GM21423 (cell line): ENCODE data around the gene ICAM3.

Experiments used
- ATAC-seq: cut with Tn5 transposase; IDR thresholded peaks from one replicate; pipeline ENCODE4 v1.9.1; 2021; ENCODE audit warnings: mild to moderate bottlenecking, moderate library complexity; ENCODE audit not compliant: unreplicated experiment

ICAM3 gene

DNA sequence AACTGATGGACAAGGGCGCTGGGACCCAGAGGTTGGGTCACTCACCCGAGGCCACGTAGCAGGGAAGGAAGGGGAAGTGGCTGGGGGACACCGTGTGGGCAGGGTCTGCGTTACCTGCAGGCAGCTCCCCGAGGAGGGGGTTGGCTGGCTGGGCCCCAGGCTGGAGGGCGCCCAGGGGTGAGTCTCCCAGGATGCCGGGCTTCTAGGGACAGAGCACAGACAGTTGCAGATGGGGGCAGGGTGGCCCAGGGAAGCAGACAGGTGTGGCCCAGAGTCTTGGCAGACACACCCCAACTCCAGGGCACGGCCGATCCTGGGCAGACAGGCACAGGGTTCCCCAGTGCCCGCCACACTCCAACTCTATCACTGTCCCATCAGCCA is 18.0 kb downstream of the ICAM3 start:
- ATAC-seq = no peak

DNA sequence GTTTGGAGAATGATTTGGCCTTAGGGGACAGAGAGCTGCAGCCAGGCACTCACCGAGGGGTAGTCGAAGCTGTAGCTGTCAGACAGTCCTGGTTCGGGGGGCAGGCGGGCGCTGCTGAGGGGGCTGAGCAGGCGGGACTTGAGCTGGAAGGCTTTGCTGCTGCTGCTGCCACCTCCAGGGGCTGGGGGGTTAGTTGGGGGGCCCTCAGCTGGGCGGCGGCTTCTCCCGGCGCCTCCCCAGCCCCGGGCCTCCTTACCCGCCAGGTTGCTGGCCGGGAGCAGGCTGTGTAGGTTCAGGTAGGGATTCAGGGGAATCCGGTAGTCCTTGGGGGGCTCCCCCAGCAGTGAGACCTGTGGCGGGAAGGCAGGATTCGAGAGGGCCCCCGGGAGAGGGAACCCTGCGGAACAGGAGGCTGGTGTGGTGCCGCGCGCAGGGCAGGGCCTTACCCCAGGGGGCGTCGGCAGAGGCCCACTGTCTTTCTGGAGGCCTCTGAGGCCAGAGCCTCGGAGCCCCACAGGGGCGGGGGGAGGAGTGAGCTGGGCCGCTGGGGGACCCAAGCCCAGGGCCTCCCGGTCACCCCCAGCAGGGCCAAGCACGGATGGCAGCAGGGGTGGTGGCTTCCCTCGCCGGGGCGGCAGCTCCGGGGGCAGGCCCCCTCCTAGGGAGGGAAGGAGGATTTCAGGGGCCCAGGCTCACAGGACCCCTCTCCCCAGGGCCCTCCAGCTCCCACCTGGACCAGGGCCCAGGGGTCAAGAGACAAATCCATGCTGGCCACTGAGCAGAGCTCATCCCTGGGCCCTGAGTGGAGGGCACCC is 18.6 kb downstream of the ICAM3 start:
- ATAC-seq = no peak

DNA sequence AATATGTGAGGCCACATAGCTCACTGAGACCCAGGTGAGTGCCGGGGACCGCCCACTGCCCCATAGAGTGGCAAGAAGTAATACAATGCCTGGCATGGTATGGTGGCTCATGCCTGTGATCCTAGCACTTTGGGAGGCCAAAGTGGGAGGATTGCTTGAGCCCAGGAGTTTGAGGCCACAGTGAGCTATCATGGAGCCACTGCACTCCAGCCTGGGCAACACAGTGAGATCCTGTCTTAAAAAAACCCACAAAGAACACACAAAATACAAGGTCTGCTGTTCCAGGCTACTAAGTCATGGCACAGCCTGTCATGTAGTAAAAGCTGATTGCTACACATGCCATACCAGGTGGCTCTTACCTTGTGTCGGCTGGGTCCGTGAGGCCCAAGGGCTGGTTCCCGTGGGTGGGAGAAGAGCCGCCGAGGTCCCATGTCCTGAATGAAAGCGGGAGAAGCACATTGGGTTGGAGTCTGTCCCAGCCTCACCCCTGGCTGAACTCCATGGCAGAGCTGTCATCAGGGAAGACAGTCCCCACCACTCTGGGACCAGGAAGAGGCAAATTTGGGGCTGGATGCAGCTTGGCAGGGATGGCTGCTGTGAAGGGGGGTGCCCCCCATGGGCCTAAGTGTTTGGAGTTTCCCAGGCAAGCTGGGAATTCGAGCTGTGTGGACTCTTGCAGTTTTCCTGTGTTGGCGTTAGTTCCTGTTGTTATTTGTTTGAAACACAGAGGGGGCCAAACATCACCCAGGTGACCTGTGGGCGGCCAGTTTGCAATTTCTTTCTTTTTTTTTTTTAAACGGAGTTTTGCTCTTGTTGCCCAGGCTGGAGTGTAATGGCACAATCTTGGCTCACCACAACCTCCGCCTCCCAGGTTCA is 20.4 kb downstream of the ICAM3 start:
- ATAC-seq = no peak

DNA sequence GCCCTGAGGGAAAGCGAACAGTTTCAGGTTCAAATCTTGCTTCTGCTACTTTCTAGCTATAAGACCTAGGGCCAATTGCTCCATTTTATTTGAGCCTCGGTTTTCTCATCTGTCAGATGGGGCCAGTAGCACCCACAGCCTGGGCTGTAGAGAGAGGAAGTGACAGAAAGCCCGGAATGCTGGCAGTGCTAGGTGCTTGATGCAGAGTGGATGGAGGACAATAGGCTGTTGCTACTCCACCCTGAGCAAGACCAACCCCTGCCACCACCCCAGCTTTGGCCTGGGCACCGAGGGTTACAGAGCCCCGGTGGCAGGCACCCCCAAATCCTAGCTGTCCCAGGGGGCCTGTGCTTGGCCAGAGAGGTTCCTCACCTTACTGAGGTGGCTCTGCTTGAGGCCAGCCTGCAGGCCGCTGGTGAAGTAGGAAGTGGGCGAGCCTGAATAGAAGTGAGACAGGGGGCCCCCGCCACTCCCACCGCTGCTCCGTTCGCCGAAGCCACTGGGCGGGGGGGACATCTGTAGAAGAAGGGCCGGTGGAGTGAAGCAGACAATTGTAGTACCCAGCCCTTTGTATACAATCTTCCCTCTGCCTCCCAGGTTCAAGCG is 21.5 kb downstream of the ICAM3 start:
- ATAC-seq = no peak

DNA sequence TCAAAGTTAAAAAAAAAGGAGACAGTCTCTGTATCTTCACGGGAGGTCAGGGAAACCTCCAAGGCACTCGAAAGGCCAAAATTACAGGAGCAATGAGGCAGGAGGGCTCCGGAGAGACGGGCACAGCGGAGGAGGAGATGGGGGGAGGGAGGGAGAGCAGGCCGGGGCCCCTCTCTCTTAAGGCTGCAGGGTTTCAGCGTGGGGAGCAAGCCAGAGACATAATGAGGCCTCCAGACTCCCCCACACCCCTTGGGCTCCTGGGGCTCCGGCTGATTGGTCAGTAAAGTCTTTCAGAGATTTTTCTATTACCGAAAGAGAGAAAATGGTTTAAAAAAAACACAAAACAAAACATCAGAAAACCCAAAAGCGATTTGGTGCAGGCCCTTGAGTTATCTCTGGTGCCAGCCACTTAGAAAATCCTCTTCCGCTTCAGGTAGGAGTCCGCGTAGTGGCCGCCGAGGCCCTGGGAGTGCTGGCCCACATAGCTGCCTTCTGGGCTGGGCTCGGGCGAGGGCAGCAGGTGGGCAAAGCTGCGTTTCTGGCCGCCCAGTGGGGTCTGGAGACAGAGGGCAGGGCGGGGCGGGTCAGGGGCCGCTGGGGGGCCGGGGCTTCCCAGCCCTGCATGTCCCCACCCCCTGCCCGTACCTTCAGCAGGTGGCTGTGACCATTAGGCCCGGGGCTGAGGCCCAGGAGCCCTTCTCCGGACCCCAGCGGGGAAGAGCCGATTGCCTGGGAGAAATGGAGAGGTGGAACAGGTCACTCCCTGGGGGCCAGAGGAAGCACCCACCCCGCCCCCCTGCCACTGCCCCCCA is 22.2 kb downstream of the ICAM3 start:
- ATAC-seq = no peak

DNA sequence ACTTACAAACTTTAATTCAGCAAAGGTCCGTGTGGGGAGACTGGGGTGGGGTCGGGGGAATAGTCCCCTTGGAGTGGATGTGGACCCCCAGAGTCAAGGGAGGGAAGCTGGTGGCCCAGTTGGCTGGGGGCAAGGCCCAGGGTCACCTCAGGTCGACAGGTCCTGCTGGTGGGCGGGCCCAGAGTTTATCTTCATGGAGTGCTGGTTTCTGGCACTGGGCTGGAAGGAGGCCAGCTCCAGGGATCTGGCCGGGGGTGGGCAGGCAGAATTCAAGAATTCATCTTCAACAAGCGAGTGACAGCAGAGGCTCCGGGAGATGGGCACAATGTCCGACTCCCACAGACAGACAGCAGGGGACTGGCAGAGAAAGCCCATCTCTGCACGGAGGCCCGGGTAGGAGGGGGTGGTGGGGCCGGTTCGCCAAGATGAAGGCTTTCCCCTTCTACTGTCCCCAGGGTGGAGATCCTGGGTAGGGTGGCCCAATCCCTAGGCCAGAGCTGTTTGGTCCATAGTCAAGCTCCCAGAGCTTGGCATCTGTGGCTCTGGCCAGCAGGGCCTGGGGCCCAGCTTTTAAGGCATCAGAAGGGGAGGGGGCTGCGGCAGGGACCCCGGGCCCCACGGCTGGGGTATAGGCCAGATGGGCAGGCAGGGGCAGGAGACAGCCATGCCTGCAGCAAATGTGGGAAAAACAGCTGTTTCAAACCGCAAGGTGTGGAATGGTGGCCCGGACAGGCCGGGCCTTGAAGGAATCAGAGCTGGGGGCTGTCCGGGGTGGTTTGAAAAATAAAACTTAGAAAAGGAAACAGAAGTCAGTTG is 23.0 kb downstream of the ICAM3 start:
- no peak for ATAC-seq

DNA sequence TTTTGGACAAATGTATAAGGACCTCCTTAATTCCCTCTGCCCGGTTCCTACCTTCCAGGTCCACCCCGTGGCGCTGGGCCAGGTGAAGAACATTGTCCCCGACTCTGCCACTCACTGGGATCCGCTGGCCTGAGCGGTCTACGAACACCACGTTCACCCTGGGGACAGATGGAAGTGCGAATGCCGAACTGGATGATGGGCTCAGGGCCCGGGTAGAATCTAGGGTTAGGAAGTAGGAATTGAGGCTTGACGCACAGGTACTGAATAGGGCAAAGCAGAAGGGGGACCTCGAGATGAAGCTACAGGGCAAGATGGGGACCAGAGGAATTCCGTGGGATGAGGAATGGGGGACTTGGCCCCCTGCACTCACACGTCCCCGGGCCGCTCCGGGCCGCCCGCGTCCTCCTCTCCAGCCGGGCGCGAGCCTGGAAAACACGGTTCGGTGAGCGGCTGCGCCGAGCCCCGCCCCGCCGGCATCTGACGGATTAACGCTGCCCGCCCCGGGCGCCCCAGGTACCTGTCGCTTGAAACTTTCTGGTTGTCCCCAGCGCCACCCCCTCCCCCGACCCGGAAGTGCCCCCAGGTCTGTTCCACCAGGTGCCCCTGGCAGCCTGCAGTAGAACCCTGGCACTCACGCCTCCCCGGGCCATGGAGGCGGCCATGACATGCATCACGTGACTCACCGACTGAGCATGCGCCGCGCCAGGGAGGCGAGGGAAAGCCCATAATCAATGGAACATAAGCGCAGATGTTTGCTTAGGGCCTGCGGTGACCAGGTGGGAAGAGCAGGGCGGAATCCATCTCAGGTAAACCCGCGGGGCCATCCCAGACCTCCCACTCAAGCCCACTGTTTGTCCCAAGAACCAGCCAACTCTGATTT is 23.8 kb downstream of the ICAM3 start, which contains the start of gene FDX2:
Gene FDX2 (minus strand): TSS at position 681 of the 880 bp plus-strand sequence. CDS start 19 bp downstream, at position 662.
- ATAC-seq = peak; percentile 49

DNA sequence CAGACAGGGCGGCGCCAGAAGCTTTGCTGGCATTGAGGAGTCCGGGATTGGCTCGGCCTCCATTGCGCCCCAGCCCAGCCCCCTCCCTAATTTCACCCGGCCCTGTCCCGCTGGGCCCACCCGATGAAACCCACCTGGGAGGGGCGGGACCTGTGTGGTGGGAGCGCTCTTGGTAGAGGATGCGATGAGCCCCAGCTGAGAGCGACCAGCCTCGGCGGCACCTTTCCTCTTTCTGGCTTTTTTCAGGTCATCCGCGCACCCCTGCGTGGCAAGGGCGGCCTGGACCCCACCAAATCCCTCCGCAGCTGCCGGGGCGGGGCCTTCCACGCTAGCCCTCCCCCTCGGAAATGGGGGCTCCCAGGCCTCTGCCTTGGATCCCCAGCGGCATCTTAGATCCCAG is 30.0 kb downstream of the ICAM3 start, which contains the start of gene ZGLP1:
Gene ZGLP1 (minus strand): TSS at position 393 of the 400 bp plus-strand sequence.
- no peak for ATAC-seq

DNA sequence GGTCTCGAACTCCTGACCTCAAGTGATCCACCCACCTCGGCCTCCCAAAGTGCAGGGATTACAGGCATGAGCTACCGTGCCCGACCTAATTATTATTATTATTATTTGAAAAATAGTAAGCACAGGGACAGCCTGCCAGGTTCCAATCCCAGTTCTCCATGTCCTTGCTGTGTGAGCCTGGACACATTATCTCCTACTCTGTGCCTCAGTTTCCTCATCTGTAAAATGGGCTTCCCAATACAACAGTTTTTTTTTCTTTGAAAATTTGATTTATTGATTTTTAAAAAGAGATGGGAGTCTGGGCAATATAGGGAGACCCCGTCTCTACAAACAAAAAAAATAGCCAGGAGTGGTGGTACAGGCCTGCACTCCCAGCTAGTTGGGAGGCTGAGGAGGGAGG is 33.1 kb downstream of the ICAM3 start:
- ATAC-seq = no peak

DNA sequence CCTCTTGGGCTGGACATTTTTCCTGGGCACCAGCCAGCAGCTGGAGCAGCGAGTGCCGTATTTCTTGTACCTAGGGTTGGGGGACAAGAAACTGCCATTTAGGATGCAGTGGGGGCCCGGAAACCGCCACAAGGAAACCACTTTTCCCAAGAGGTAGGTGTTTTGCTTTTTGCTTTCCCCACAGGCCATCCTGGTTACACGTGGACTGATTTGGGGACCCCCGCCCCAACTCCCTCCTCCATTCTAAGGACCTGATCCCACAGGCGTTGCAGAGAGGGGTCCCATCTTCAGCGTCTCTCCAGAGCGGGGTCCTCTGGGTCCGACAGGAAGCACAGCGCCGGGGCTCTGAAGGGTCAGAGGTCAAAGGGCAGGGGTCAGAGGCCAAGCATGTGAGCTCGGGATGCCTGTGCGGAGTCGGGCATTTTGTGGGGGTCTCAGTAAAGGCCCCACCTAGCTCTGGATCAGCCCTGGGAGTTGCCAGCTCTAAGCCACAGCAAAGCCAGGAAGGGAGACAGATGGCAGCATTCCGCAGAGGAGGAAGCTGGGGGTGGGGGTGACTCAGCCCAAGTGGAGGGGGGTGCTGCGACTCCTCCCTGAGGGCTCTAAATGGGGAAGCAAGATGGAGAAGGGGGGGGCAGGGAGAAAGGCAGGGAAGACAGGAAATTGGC is 34.2 kb downstream of the ICAM3 start:
- ATAC-seq = no peak

DNA sequence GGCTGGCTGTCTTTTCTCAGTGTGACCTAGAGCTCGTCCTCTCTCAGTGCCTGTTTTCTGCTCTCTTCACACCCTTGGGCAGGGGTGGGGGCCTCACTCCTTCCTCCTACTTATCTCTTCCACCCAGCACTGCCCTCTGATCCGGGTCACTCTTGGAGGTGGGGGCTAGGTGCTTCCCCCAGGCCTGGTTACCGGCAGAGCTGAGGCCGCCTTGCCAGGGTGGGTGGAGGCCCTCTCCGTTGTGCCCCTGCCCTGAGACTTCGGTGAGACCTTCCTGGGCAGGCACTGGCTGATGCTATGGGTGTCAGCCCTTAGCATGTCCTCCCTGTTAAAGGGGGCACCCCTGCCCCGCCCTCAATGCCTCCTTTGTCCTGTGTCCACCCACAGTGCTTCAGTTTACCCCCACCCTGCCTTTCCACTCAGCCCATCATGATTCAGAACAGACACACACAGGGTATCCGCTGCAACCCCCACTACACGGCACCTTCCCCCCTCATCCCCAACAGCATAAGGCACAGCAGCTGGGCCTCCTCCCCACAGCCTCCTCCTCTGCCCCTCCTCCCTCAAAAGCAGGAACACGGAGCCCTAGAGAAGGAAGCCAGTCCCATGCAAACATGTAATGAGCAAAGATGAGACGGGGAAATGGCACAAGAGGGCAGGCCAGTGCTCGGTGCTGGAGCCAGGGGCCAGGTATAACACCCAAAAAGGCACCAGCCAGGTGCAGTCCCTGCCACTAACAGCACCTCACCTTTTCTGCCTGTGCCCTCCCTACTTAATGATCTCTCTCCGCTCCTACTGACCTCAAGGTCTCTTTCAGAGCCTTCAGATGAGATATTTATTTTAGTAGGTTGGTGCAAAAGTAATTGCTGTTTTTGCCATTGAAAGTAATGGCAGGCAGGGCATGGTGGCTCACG is 39.6 kb downstream of the ICAM3 start:
- no peak for ATAC-seq

DNA sequence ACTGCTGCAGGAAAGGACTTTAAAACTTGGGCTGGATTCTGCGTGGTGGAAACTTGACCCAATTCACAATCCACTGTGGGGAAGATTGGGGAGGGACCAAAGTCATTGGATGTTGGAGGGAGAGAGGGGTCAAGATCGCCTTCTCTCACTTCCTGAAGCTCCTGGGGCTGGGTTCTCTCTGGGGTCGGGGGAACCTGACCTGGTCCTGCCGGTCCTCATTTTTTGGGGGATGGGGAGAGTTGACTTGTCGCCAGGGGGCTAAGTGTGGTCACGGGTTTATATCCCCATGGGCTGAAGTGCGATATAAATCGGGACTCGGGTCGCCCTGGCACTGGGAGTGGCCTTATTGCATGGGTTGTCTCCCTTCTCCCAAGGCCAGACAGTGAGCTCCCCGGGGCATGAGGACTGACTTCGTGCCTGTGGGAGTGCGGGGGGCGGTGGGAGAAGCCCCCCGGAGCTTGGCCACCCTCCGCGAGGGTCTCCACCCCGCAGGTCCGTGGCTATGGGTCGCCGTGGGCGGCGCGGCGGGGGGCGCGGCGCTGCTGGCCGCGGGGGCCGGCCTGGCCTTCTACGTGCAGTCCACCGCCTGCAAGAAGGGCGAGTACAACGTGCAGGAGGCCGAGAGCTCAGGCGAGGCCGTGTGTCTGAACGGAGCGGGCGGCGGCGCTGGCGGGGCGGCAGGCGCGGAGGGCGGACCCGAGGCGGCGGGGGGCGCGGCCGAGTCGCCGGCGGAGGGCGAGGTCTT is 43.4 kb downstream of the ICAM3 start:
- no peak for ATAC-seq

DNA sequence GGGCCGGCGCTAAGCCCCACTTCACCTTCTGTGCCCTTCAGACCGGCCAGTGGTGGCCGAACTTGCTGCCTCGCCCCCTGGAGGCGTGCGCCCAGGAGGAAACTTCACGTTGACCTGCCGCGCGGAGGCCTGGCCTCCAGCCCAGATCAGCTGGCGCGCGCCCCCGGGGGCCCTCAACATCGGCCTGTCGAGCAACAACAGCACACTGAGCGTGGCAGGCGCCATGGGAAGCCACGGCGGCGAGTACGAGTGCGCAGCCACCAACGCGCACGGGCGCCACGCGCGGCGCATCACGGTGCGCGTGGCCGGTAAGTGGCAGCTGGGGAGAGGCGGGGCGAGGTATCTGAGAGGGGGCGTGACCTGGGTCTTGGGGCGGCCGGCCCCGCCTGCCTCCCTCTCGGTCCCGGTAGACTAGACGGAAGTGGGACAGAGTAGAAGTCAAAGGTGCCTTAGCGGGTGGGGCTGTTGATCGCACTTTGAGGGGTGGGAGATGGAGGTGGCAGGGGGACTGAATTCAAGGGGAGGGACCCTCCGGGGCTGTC is 44.0 kb downstream of the ICAM3 start:
- ATAC-seq = peak; percentile 50

DNA sequence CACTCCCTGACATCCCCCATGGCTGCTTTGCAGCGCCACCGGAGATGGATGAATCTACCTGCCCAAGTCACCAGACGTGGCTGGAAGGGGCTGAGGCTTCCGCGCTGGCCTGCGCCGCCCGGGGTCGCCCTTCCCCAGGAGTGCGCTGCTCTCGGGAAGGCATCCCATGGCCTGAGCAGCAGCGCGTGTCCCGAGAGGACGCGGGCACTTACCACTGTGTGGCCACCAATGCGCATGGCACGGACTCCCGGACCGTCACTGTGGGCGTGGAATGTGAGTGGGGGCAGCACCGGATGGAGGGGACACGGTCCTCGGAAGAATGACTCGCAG is 45.1 kb downstream of the ICAM3 start:
- ATAC-seq = no peak

DNA sequence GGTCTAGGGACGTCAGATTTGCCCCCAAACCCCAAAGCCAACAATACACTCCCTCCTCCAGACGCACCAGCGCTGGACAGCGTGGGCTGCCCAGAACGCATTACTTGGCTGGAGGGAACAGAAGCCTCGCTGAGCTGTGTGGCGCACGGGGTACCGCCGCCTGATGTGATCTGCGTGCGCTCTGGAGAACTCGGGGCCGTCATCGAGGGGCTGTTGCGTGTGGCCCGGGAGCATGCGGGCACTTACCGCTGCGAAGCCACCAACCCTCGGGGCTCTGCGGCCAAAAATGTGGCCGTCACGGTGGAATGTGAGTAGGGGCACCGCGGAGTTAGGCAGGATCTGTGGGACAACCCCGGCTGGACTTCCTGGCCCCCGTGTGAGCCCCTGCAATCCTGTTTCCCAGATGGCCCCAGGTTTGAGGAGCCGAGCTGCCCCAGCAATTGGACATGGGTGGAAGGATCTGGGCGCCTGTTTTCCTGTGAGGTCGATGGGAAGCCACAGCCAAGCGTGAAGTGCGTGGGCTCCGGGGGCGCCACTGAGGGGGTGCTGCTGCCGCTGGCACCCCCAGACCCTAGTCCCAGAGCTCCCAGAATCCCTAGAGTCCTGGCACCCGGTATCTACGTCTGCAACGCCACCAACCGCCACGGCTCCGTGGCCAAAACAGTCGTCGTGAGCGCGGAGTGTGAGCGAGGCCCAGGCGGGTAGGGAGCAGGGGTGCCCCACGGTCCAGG is 45.6 kb downstream of the ICAM3 start:
- no peak for ATAC-seq
